ENCODE data around the gene SWSAP1.
"Not testable (repeated sequence)": the region's sequence is repeated elsewhere in the genome, so short reads cannot be mapped to it uniquely, and the experiment has no call there.

The SWSAP1 gene

GRCh38 chr19:11347546-11348039 is 26.9 kb upstream of the SWSAP1 start:
- in situ Hi-C loops (cut with MboI; ENCODE audit: low pct_unique_long_range_greater_than_20kb, low sequenced_read_pairs): no loop called here
- DNase-seq: peak; percentile 32

DNA sequence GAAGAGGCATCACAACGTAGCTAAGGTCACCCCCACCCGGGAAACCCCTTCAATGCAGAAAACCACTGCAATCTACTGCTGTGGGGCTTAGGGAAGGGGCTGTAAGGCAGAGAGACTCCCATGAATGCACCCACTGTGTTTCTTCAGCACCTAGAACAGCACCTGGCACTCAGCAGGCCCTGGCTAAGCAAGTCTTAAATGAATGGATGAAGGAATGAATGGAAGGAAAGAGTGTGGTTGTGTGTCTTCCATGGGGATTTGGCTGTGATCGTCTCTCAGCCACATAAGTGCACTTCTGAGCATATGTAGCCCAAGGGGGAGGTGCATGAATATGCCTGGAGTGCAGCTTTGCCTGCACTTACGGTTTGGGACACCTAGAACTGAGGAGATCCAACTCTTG is 25.3 kb upstream of the SWSAP1 start:
- no peak for DNase-seq
- in situ Hi-C loops (cut with MboI; ENCODE audit: low pct_unique_long_range_greater_than_20kb, low sequenced_read_pairs): no loop called here

GRCh38 chr19:11354102-11354501 is 20.4 kb upstream of the SWSAP1 start:
- DNase-seq; in situ Hi-C loops (cut with MboI; ENCODE audit: low pct_unique_long_range_greater_than_20kb, low sequenced_read_pairs): not testable (repeated sequence)

GRCh38 chr19:11355160-11356073 is 19.0 kb upstream of the SWSAP1 start, which contains the start of gene PLPPR2:
PLPPR2 (plus strand) TSS chr19:11355432; CDS start chr19:11357674, 2,242 bp downstream.
- peak; percentile 89 for DNase-seq
- in situ Hi-C loops (cut with MboI; ENCODE audit: low pct_unique_long_range_greater_than_20kb, low sequenced_read_pairs): no loop called here

- DNase-seq: no peak
- in situ Hi-C loops (cut with MboI; ENCODE audit: low pct_unique_long_range_greater_than_20kb, low sequenced_read_pairs): no loop called here
Measured at GRCh38 chr19:11356074-11356397, 18.4 kb upstream of the SWSAP1 start.

GRCh38 chr19:11356676-11357550 is 17.6 kb upstream of the SWSAP1 start:
- in situ Hi-C loops (cut with MboI; ENCODE audit: low pct_unique_long_range_greater_than_20kb, low sequenced_read_pairs): no loop called here
- no peak for DNase-seq

GRCh38 chr19:11359421-11359820 is 15.0 kb upstream of the SWSAP1 start:
- no peak for DNase-seq
- in situ Hi-C loops (cut with MboI; ENCODE audit: low pct_unique_long_range_greater_than_20kb, low sequenced_read_pairs): no loop called here

DNA sequence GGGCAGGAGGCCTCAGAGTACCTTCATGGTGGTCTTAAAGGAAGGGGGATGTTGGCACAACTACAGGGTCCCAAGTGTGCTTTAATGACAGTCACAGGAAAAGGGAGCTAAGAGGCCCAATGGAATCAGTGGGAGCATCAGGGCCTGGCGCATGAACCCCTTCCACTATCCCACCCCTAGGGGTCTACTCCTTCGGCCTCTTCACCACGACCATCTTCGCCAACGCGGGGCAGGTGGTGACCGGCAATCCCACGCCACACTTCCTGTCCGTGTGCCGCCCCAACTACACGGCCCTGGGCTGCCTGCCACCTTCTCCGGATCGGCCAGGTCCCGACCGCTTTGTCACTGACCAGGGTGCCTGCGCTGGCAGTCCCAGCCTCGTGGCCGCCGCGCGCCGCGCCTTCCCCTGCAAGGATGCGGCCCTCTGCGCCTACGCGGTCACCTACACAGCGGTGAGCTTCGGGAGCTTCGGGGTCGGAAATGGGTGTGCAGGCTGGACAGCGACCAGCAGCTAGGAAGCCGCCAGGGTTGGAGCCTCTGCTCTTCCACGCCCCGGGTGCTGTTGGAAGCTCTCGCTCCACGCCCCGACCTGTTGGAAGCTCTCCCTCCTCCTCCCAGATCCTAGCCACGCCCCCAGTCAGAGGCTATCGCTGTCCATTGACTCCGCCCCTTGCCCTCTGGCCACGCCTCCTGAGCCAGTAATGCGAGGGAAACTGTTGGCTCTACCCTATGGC is 13.3 kb upstream of the SWSAP1 start:
- in situ Hi-C loops (cut with MboI; ENCODE audit: low pct_unique_long_range_greater_than_20kb, low sequenced_read_pairs): no loop called here
- no peak for DNase-seq

- no peak for DNase-seq
- in situ Hi-C loops (cut with MboI; ENCODE audit: low pct_unique_long_range_greater_than_20kb, low sequenced_read_pairs): no loop called here
Measured at GRCh38 chr19:11361771-11362731, 12.4 kb upstream of the SWSAP1 start.

GRCh38 chr19:11363881-11364280 is 10.6 kb upstream of the SWSAP1 start:
- in situ Hi-C loops (cut with MboI; ENCODE audit: low pct_unique_long_range_greater_than_20kb, low sequenced_read_pairs): no loop called here
- DNase-seq: no peak

DNA sequence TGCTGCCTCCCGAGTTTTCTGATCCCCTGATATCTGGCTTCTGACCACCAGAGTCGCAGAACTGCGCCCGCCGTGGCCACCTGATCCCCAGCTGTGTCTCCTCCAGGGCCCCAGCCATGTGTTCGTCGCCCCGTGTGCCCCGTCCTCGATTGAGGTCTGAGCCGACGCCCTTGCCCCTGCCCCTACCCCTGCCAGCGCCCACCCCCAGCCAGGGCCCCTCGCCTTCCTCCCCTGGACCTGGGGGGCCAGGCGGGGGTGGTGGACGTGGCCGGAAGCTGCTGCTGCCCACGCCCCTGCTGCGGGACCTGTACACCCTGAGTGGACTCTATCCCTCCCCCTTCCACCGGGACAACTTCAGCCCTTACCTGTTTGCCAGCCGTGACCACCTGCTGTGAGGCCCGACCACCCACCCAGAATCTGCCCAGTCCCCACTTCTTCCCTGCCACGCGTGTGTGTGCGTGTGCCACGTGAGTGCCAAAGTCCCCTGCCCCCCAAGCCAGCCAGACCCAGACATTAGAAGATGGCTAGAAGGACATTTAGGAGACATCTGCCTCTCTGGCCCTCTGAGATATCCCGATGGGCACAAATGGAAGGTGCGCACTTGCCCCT is 10.1 kb upstream of the SWSAP1 start:
- in situ Hi-C loops (cut with MboI; ENCODE audit: low pct_unique_long_range_greater_than_20kb, low sequenced_read_pairs): no loop called here
- no peak for DNase-seq

- in situ Hi-C loops (cut with MboI; ENCODE audit: low pct_unique_long_range_greater_than_20kb, low sequenced_read_pairs): no loop called here
- DNase-seq: no peak
Measured at GRCh38 chr19:11364935-11365334, 9.5 kb upstream of the SWSAP1 start.

- in situ Hi-C loops (cut with MboI; ENCODE audit: low pct_unique_long_range_greater_than_20kb, low sequenced_read_pairs): no loop called here
Measured at GRCh38 chr19:11365557-11366117, 8.8 kb upstream of the SWSAP1 start.

DNA sequence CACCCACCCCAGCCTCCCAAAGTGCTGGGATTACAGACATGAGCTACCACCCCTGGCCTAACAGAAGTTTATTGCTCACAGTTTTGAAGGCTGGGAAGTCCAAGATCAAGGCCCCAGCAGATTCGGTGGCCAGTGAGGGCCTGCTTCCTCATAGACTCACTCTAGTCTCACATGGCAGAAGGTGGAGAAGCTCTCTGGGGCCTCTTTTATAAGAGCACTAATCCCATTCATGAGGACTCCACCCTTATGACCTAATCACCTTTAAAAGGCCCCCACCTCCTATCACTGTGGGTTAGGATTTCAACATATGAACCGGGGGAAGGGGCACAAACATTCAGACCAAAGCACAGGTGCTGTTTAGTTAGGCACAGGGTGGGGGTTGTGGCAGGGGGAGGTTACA is 6.9 kb upstream of the SWSAP1 start:
- in situ Hi-C loops (cut with MboI; ENCODE audit: low pct_unique_long_range_greater_than_20kb, low sequenced_read_pairs): no loop called here
- no peak for DNase-seq

More at GRCh38 chr19:11365557-11366117, 8.8 kb upstream of the SWSAP1 start:
- DNase-seq: no peak

- DNase-seq: no peak
- in situ Hi-C loops (cut with MboI; ENCODE audit: low pct_unique_long_range_greater_than_20kb, low sequenced_read_pairs): no loop called here
Measured at GRCh38 chr19:11370744-11371143, 3.7 kb upstream of the SWSAP1 start.

- in situ Hi-C loops (cut with MboI; ENCODE audit: low pct_unique_long_range_greater_than_20kb, low sequenced_read_pairs): no loop called here
- no peak for DNase-seq
Measured at GRCh38 chr19:11373166-11373884, 1.1 kb upstream of the SWSAP1 start.

GRCh38 chr19:11373885-11374432 is 507 bp upstream of the SWSAP1 start:
- in situ Hi-C loops (cut with MboI; ENCODE audit: low pct_unique_long_range_greater_than_20kb, low sequenced_read_pairs): no loop called here
- peak; percentile 58 for DNase-seq

Data from KBM-7 (cell line).